HCT116 (cell line): Measurements from ENCODE around the gene MAB21L3. TPM values are rescaled to one million over a fixed set of nuclear protein-coding genes. Genes with fewer than 3 reads are reported as not detected.

Experiments
- ATAC-seq: fragments of 200-7000 bp; cut with Tn5 transposase; 2 replicates; pipeline ENCODE4 v1.9.1; 2020; ENCODE audit warnings: mild to moderate bottlenecking, moderate library complexity
- BruUV-seq: library from RNA; stranded (reverse); fragments of 400-500 nt; replicated peaks from 2 replicates; lab custom pipeline; 2021; lab: Mats Ljungman, UMichigan
- CTCF ChIA-PET: fragments of 300-600 bp; sonication (Branson Sonifier 250); formaldehyde crosslinking; loops from one replicate; lab custom pipeline; 2021; ENCODE audit warnings: antibody characterized with exemption; lab: Charles Lee
- POLR2A ChIA-PET: fragments of 300-600, 350-600 bp; sonication (Branson Sonifier 250); formaldehyde crosslinking; loops from one replicate; lab custom pipeline; 2021; ENCODE audit warnings: antibody characterized with exemption; lab: Charles Lee
- RAD21 ChIA-PET, 2 experiments: fragments of 300-600 bp; sonication (Branson Sonifier 250); formaldehyde crosslinking; loops; one replicate each; lab custom pipeline; 2023; ENCODE audit warnings: low total read pairs in 2 of 2; ENCODE audit not compliant: uncharacterized antibody in 2 of 2, unreplicated experiment in 2 of 2, low non-redundant PET in 1 of 2; lab: Charles Lee
- DNase-seq: peaks from one replicate; pipeline ENCODE4 v3.0.0-alpha.2; 2010; ENCODE audit warnings: low read depth, low spot score
- H2AFZ ChIP-seq: fragments of 200-600 bp; shearing (Covaris generic), sonication (generic); 2 replicates; pipeline ENCODE4 v1.6.1; 2017; ENCODE audit warnings: low read depth, mixed run types, mixed read lengths, antibody characterized with exemption, low read length; ENCODE audit not compliant: poor library complexity, severe bottlenecking
- H3K27ac ChIP-seq: 2 replicates; pipeline ENCODE4 v1.5.1; 2012; ENCODE audit warnings: low read depth, low read length
- H3K27me3 ChIP-seq: fragments of 200-600 bp; sonication (generic); 2 replicates; pipeline ENCODE4 v1.6.1; 2016; ENCODE audit warnings: mixed run types, low read length, mixed read lengths; ENCODE audit not compliant: insufficient read depth
- H3K36me3 ChIP-seq, 2 experiments: fragments of 200-500 bp in 1 of 2; fragments of 200-600 bp in 1 of 2; sonication (Bioruptor generic) in 1 of 2; sonication (generic) in 1 of 2; 2 replicates each; pipeline versions ENCODE4 v1.5.1 to v1.6.1; 2014 to 2016; ENCODE audit warnings: low read length in 2 of 2, inconsistent platforms in 1 of 2, mixed read lengths in 1 of 2, mixed run types in 1 of 2; ENCODE audit not compliant: insufficient read depth in 2 of 2, control insufficient read depth in 1 of 2
- H3K4me1 ChIP-seq, 2 experiments: fragments of 200-600 bp in 1 of 2; sonication (generic) in 1 of 2; 2 replicates each; pipeline versions ENCODE4 v1.5.1 to v1.6.1; 2012 to 2017; ENCODE audit warnings: low read length in 2 of 2, inconsistent platforms in 1 of 2, mild to moderate bottlenecking in 1 of 2, mixed read lengths in 1 of 2, mixed run types in 1 of 2, moderate library complexity in 1 of 2; ENCODE audit not compliant: insufficient read depth in 2 of 2, control insufficient read depth in 1 of 2
- H3K4me2 ChIP-seq: fragments of 200-600 bp; sonication (generic); 2 replicates; pipeline ENCODE4 v1.6.1; 2017; ENCODE audit warnings: mixed run types, low read length, mixed read lengths
- H3K4me3 ChIP-seq, 2 experiments: fragments of 200-600 bp in 1 of 2; sonication (generic) in 1 of 2; replicated peaks in 1 of 2; 2 replicates each; pipeline ENCODE4 v1.5.1; 2011 to 2016; ENCODE audit warnings: low read length in 2 of 2, control low read depth in 1 of 2, low read depth in 1 of 2, mild to moderate bottlenecking in 1 of 2, mixed read lengths in 1 of 2, mixed run types in 1 of 2
- H3K79me2 ChIP-seq: fragments of 200-600 bp; sonication (generic); 2 replicates; pipeline ENCODE4 v1.6.1; 2017; ENCODE audit warnings: mild to moderate bottlenecking, mixed run types, low read length, moderate library complexity, mixed read lengths; ENCODE audit not compliant: insufficient read depth
- H3K9ac ChIP-seq: fragments of 200-600 bp; sonication (generic); 2 replicates; pipeline ENCODE4 v1.6.1; 2016; ENCODE audit warnings: low read length, mixed read lengths
- H3K9me2 ChIP-seq: fragments of 200-600 bp; sonication (generic), shearing (Covaris generic); 2 replicates; pipeline ENCODE4 v1.6.1; 2017; ENCODE audit warnings: mixed run types, mild to moderate bottlenecking, moderate library complexity; ENCODE audit not compliant: insufficient read depth
- H3K9me3 ChIP-seq, 2 experiments: fragments of 200-500 bp in 1 of 2; fragments of 200-600 bp in 1 of 2; sonication (Bioruptor generic) in 1 of 2; sonication (generic) in 1 of 2; 2 replicates each; pipeline ENCODE4 v1.6.1; 2014 to 2017; ENCODE audit warnings: low read length in 2 of 2, mixed read lengths in 2 of 2, inconsistent platforms in 1 of 2, low read depth in 1 of 2, mild to moderate bottlenecking in 1 of 2, mixed run types in 1 of 2, moderate library complexity in 1 of 2; ENCODE audit not compliant: control insufficient read depth in 1 of 2, insufficient read depth in 1 of 2
- H4K20me1 ChIP-seq: fragments of 200-600 bp; sonication (generic), shearing (Covaris generic); 2 replicates; pipeline ENCODE4 v1.6.1; 2017; ENCODE audit warnings: mixed run types, mild to moderate bottlenecking, moderate library complexity; ENCODE audit not compliant: insufficient read depth
- EGR1 ChIP-seq: IDR thresholded peaks from 2 replicates; pipeline ENCODE4 v1.6.1; 2012; ENCODE audit warnings: low read depth
- ELF1 ChIP-seq: IDR thresholded peaks from 2 replicates; pipeline ENCODE4 v1.6.1; 2012; ENCODE audit warnings: low read depth, borderline replicate concordance
- EZH2 ChIP-seq: fragments of 200-600 bp; sonication (generic); IDR thresholded peaks from 2 replicates; pipeline ENCODE4 v1.6.1; 2017; ENCODE audit warnings: antibody characterized with exemption, mixed run types
- POLR2AphosphoS5 ChIP-seq: IDR thresholded peaks from 2 replicates; pipeline ENCODE4 v1.6.1; 2011; ENCODE audit warnings: mild to moderate bottlenecking, low read depth, low read length, moderate library complexity
- SIN3A ChIP-seq: IDR thresholded peaks from 2 replicates; pipeline ENCODE4 v1.6.1; 2012; ENCODE audit warnings: low read depth
- YY1 ChIP-seq: IDR thresholded peaks from 2 replicates; pipeline ENCODE4 v1.6.1; 2011; ENCODE audit warnings: low read length, low read depth, moderate library complexity, mild to moderate bottlenecking; ENCODE audit not compliant: insufficient replicate concordance; ENCODE audit errors: extremely low read depth
- intact Hi-C: fragments of 100-400 bp; cut with micrococcal nuclease; formaldehyde crosslinking; loops from 2 replicates; pipeline ENCODE4 v1.10.0; 2022
- total RNA-seq: library from RNA; stranded (reverse); gene quantifications from one replicate; pipeline ENCODE4 v1.2.1, GENCODE V29; 2021; ENCODE audit not compliant: unreplicated experiment
- TF ChIP-seq, protein P1 (sequence below): IDR thresholded peaks from 2 replicates; pipeline ENCODE4 v1.6.1; 2012; ENCODE audit warnings: low read depth
- TF ChIP-seq, protein P2 (sequence below): IDR thresholded peaks from 2 replicates; pipeline ENCODE4 v1.6.1; 2011; ENCODE audit warnings: mild to moderate bottlenecking, low read length, moderate library complexity; ENCODE audit not compliant: insufficient replicate concordance; ENCODE audit errors: extremely low read depth
- TF ChIP-seq, protein P3 (sequence below): IDR thresholded peaks from 2 replicates; pipeline ENCODE4 v1.6.1; 2012
- TF ChIP-seq, protein P4 (sequence below), 3 experiments: fragments of 200-600 bp in 1 of 3; sonication (generic) in 1 of 3; IDR thresholded peaks in 2 of 3; conservative IDR thresholded peaks in 1 of 3; 2 replicates each; pipeline ENCODE4 v1.5.1; 2012 to 2017; ENCODE audit warnings: low read depth in 2 of 3, low read length in 2 of 3, antibody characterized with exemption in 1 of 3, borderline replicate concordance in 1 of 3, control low read depth in 1 of 3, mild to moderate bottlenecking in 1 of 3, mixed read lengths in 1 of 3, mixed run types in 1 of 3, moderate library complexity in 1 of 3; ENCODE audit not compliant: insufficient read depth in 1 of 3
- TF ChIP-seq, protein P5 (sequence below): IDR thresholded peaks from 2 replicates; pipeline ENCODE4 v1.6.1; 2012

The MAB21L3 gene
- total RNA-seq, 1 experiment from 2014 or later = not detected

DNA sequence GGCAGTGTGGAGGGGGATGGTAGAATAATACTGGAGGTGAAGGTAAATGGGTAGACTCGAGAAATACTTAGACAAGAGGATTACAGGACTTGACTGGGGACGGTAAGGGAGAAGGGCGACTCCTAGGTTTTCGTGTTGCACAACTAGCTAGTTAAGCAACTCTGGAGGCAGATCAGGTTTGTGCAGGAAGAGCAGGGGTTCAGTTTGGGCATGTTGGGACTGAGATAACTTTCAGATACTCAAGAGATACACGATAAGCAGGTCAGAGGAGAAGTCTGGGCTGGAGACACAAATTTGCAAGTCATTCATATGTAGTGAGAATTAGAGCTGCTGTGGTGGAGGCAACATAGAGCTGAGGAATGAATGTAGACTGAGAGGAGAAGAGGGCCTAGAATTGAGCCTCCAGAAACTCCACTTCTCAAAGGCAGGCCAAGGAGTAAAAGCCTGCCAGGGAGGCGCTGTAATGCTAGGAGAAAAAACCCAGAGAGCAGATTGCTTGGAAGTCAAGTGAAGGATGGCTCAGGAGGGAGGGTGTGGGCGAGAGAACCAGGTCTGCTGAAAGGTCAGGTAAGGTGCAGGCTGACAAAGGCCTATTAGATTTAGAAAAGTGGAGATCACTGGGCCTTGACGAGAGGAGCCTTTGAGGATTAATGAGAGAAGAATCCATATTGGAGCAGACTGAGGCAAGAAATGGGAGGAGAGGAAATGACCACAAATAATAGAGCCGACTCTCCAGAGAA, 20.8 kb downstream of the MAB21L3 start:
- DNase-seq (no peak), ATAC-seq (no peak)
- no peak overlapping the region for H2AFZ ChIP-seq
- peaks cover 8 to 10% of the 10 kb centered on the region in 2 experiments; a peak in 3 of 4 replicates for H3K4me1 ChIP-seq
- H3K36me3 ChIP-seq = no peaks in the 10 kb centered on the region
- no peaks in the 10 kb centered on the region for H4K20me1 ChIP-seq
- ChIA-PET RAD21 (no interaction called here), CTCF (interaction anchor here (0.9 to 1.6 kb wide), 3 partner anchors 353 to 360 kb away, joined by 3 to 4 read pairs (median 4); no protein-coding TSS in a partner anchor), POLR2A (no interaction called here)
- H3K4me3 ChIP-seq = no peak overlapping the region
- no peak overlapping the region for H3K9ac ChIP-seq
- H3K9me3 ChIP-seq = no peaks in the 10 kb centered on the region
- no peaks in the 10 kb centered on the region for H3K9me2 ChIP-seq
- BruUV-seq = no TSS peak
- no peak overlapping the region for H3K4me2 ChIP-seq
- TF ChIP-seq EGR1 = no peak
- TF ChIP-seq, protein P1, sequence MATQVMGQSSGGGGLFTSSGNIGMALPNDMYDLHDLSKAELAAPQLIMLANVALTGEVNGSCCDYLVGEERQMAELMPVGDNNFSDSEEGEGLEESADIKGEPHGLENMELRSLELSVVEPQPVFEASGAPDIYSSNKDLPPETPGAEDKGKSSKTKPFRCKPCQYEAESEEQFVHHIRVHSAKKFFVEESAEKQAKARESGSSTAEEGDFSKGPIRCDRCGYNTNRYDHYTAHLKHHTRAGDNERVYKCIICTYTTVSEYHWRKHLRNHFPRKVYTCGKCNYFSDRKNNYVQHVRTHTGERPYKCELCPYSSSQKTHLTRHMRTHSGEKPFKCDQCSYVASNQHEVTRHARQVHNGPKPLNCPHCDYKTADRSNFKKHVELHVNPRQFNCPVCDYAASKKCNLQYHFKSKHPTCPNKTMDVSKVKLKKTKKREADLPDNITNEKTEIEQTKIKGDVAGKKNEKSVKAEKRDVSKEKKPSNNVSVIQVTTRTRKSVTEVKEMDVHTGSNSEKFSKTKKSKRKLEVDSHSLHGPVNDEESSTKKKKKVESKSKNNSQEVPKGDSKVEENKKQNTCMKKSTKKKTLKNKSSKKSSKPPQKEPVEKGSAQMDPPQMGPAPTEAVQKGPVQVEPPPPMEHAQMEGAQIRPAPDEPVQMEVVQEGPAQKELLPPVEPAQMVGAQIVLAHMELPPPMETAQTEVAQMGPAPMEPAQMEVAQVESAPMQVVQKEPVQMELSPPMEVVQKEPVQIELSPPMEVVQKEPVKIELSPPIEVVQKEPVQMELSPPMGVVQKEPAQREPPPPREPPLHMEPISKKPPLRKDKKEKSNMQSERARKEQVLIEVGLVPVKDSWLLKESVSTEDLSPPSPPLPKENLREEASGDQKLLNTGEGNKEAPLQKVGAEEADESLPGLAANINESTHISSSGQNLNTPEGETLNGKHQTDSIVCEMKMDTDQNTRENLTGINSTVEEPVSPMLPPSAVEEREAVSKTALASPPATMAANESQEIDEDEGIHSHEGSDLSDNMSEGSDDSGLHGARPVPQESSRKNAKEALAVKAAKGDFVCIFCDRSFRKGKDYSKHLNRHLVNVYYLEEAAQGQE = no peak
- TF ChIP-seq, protein P2, sequence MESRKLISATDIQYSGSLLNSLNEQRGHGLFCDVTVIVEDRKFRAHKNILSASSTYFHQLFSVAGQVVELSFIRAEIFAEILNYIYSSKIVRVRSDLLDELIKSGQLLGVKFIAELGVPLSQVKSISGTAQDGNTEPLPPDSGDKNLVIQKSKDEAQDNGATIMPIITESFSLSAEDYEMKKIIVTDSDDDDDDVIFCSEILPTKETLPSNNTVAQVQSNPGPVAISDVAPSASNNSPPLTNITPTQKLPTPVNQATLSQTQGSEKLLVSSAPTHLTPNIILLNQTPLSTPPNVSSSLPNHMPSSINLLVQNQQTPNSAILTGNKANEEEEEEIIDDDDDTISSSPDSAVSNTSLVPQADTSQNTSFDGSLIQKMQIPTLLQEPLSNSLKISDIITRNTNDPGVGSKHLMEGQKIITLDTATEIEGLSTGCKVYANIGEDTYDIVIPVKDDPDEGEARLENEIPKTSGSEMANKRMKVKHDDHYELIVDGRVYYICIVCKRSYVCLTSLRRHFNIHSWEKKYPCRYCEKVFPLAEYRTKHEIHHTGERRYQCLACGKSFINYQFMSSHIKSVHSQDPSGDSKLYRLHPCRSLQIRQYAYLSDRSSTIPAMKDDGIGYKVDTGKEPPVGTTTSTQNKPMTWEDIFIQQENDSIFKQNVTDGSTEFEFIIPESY = no peak
- TF ChIP-seq, protein P3, sequence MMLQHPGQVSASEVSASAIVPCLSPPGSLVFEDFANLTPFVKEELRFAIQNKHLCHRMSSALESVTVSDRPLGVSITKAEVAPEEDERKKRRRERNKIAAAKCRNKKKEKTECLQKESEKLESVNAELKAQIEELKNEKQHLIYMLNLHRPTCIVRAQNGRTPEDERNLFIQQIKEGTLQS = no peak
- no peak for TF ChIP-seq EZH2
- TF ChIP-seq, protein P4, sequence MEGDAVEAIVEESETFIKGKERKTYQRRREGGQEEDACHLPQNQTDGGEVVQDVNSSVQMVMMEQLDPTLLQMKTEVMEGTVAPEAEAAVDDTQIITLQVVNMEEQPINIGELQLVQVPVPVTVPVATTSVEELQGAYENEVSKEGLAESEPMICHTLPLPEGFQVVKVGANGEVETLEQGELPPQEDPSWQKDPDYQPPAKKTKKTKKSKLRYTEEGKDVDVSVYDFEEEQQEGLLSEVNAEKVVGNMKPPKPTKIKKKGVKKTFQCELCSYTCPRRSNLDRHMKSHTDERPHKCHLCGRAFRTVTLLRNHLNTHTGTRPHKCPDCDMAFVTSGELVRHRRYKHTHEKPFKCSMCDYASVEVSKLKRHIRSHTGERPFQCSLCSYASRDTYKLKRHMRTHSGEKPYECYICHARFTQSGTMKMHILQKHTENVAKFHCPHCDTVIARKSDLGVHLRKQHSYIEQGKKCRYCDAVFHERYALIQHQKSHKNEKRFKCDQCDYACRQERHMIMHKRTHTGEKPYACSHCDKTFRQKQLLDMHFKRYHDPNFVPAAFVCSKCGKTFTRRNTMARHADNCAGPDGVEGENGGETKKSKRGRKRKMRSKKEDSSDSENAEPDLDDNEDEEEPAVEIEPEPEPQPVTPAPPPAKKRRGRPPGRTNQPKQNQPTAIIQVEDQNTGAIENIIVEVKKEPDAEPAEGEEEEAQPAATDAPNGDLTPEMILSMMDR (IDR thresholded peaks at IDR 0.05 in 2 of 3, conservative IDR thresholded peaks at IDR 0.05 in 1 of 3; ENCODE audit: borderline replicate concordance in 1 of 3, insufficient read depth in 1 of 3, low read depth in 2 of 3, low read length in 2 of 3) = no peak
- TF ChIP-seq YY1 = no peak
- no peak for TF ChIP-seq ELF1
- TF ChIP-seq, protein P5, sequence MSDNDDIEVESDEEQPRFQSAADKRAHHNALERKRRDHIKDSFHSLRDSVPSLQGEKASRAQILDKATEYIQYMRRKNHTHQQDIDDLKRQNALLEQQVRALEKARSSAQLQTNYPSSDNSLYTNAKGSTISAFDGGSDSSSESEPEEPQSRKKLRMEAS = no peak
- no peak for TF ChIP-seq POLR2AphosphoS5
- TF ChIP-seq SIN3A = no peak
- no peaks in the 10 kb centered on the region for H3K79me2 ChIP-seq
- H3K27me3 ChIP-seq = no peaks in the 10 kb centered on the region
- no peak overlapping the region for H3K27ac ChIP-seq
- intact Hi-C loops = loop anchor here (5.0 kb wide), 1 partner anchor 325 kb away; no protein-coding TSS in a partner anchor
